ENCODE measurements around the gene VAT1. TPM values are rescaled to one million over a fixed set of nuclear protein-coding genes. Genes with fewer than 3 reads are reported as not detected.
"Not testable (repeated sequence)": the region's sequence is repeated elsewhere in the genome, so short reads cannot be mapped to it uniquely, and the experiment has no call there.

VAT1 gene
- total RNA-seq, 1 experiment from 2014 or later = 181 TPM

GRCh38 chr17:42989726-42990652 is 32.2 kb downstream of the VAT1 start:
- no peak for DNase-seq (ENCODE audit: low read depth)
- in situ Hi-C loops (cut with HindIII; ENCODE audit: low pct_unique_long_range_greater_than_20kb, low sequenced_read_pairs) = no loop called here

DNA sequence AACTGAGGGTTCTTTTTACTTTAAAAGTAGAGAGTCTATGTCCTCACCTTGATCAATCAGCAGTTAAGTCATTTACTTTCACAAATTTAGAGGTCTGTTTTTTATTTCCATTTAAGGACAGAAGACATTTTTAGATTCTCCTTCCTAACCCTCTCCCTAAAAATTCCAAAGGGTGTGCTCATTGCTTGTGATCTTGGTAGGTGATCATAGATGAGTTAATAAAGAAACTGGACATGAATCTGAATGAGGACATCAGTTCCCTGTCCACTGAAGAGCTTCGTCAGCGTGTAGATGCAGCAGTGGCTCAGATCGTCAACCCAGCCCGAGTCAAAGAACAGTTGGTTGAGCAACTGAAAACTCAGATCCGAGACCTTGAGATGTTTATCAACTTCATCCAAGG is 33.0 kb downstream of the VAT1 start:
- DNase-seq (ENCODE audit: low read depth) = no peak
- in situ Hi-C loops (cut with HindIII; ENCODE audit: low pct_unique_long_range_greater_than_20kb, low sequenced_read_pairs) = no loop called here

- in situ Hi-C loops (cut with HindIII; ENCODE audit: low pct_unique_long_range_greater_than_20kb, low sequenced_read_pairs) = no loop called here
- DNase-seq (ENCODE audit: low read depth) = no peak
These were observed 37.0 kb downstream of the VAT1 start for GRCh38 chr17:42985225-42985624.

DNA sequence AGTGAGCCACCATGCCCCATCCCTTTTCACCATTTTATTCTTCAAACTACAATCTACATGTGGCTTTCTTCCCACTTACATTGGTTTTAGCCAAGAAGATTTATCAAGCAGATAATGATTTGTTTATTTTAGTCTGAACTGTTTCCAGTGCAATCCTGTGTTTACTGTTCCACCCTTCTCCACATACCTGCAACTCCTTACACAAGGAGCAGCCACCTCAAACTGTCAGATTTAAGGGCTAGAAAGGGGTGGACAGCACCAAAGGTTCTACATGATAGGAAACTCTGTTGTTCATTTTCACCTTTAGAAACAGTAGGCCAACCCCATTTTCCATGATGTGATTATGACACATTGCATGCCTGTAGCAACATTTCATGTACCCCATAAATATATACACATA is 39.9 kb downstream of the VAT1 start:
- DNase-seq (ENCODE audit: low read depth) = no peak

DNA sequence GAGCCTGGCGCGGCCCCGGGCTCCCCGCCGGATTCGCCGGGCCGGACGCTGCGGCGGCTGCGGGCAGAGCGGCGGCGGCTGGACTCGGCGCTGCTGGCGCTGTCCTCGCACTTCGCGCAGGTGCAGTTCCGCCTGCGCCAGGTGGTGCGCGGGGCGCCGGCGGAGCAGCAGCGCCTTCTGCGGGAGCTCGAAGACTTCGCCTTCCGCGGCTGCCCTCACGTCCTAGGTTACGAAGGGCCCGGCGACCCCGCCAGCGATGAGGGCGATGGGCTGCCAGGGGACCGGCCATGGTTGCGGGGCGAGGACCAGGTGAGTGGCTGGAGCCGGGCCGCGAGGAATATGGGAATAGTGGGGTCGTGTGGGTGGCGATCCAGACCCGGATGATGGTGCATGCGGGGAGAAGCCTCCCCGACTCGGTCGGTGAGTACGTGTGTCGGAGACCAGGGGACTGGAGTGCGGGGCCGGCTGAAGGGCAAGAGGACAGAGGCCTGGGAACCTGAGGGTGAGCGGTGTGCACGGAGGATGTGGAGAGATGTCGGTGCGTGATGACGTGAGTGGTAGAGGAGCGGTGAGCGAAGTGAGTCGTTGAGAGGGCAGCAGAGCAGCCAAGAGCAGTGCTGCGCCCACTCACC is 41.3 kb downstream of the VAT1 start:
- DNase-seq (ENCODE audit: low read depth) = peak; percentile 49
- in situ Hi-C loops (cut with HindIII; ENCODE audit: low pct_unique_long_range_greater_than_20kb, low sequenced_read_pairs) = no loop called here

More for the DNA sequence above, 39.9 kb downstream of the VAT1 start:
- in situ Hi-C loops (cut with HindIII; ENCODE audit: low pct_unique_long_range_greater_than_20kb, low sequenced_read_pairs) = no loop called here

DNA sequence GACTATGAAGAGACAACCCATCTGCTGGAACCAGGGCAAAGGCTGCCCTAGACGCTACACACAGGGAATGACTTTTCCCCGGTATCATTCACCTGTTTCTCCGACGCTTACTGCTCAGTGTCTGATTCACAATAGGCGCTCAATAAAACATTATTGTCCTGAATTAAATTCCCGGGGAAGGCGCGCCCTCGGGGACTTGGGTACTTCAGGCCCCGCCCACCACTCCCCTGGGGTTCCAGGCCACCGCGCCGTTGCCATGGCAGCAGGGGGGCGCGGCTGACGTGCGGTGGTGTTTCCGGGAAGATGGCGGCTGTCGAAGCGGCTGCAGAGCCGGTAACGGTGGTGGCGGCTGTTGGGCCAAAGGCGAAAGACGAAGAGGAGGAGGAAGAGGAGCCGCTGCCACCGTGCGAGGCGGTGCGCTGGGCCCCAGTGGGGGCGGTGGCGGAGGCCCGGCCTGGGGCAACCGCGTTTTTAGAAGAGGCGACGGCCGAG is 41.9 kb downstream of the VAT1 start, which contains the start of gene RUNDC1:
RUNDC1 (plus strand) TSS at position 292 of the 492 bp plus-strand sequence; CDS start at position 304, 12 bp downstream.
- DNase-seq (ENCODE audit: low read depth) = peak; percentile 86
- in situ Hi-C loops (cut with HindIII; ENCODE audit: low pct_unique_long_range_greater_than_20kb, low sequenced_read_pairs) = no loop called here

DNA sequence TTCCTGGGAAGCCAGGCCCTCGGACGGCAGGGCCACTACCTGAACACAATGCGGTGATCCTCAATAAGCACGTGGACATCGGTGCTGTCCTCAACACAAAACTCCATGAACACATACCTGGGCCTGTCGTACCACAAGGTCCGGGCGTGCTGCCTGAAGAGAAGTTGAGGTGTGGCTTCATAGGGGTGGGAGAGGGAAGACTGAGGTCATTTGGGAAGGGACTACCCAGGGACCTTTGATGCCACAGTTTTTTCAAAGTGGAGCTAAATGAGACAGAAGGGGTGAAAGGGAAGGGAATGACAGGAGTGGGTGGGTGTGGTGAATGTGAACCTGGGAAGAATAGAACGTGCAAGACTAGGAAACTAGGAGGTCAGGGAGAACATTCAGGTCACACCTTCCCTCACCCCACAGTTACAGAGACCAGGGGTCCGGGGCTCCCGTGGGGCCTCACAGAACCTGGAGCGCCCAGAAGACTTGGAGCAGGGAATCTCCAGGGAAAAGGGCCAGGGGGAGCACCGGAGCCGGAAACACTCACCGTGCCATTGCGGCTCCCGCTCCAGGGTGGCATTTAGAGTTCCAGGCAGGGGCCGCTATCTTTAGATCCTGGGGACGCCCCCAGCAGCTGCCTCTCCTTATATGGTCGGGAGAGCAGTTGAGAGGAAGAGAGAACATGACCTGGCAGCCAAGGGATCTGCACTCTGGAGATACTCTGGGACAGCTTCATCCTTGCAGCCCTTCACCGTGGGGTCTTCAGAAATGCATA is 42.5 kb downstream of the VAT1 start, which contains the start of gene PTGES3L:
PTGES3L (minus strand) TSS at position 570 of the 763 bp plus-strand sequence; CDS start at position 543, 27 bp downstream.
- in situ Hi-C loops (cut with HindIII; ENCODE audit: low pct_unique_long_range_greater_than_20kb, low sequenced_read_pairs) = no loop called here
- no peak for DNase-seq (ENCODE audit: low read depth)

GRCh38 chr17:42975701-42976100 is 46.5 kb downstream of the VAT1 start:
- DNase-seq (ENCODE audit: low read depth); in situ Hi-C loops (cut with HindIII; ENCODE audit: low pct_unique_long_range_greater_than_20kb, low sequenced_read_pairs): not testable (repeated sequence)

- no peak for DNase-seq (ENCODE audit: low read depth)
- in situ Hi-C loops (cut with HindIII; ENCODE audit: low pct_unique_long_range_greater_than_20kb, low sequenced_read_pairs) = no loop called here
These were observed 46.9 kb downstream of the VAT1 start for GRCh38 chr17:42975265-42975664.

DNA sequence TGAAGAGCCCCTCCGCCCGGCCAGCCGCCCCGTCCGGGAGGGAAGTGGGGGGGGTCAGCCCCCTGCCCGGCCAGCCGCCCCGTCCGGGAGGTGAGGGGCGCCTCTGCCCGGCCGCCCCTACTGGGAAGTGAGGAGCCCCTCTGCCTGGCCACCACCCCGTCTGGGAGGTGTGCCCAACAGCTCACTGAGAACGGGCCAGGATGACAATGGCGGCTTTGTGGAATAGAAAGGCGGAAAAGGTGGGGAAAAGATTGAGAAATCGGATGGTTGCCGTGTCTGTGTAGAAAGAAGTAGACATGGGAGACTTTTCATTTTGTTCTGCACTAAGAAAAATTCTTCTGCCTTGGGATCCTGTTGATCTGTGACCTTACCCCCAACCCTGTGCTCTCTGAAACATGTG is 48.9 kb downstream of the VAT1 start:
- in situ Hi-C loops (cut with HindIII; ENCODE audit: low pct_unique_long_range_greater_than_20kb, low sequenced_read_pairs); DNase-seq (ENCODE audit: low read depth): not testable (repeated sequence)

GRCh38 chr17:42971589-42971988 is 50.6 kb downstream of the VAT1 start:
- no peak for DNase-seq (ENCODE audit: low read depth)
- in situ Hi-C loops (cut with HindIII; ENCODE audit: low pct_unique_long_range_greater_than_20kb, low sequenced_read_pairs) = no loop called here

- in situ Hi-C loops (cut with HindIII; ENCODE audit: low pct_unique_long_range_greater_than_20kb, low sequenced_read_pairs) = no loop called here
- DNase-seq (ENCODE audit: low read depth) = peak; percentile 80
These were observed 53.1 kb downstream of the VAT1 start for GRCh38 chr17:42969001-42969581.

DNA sequence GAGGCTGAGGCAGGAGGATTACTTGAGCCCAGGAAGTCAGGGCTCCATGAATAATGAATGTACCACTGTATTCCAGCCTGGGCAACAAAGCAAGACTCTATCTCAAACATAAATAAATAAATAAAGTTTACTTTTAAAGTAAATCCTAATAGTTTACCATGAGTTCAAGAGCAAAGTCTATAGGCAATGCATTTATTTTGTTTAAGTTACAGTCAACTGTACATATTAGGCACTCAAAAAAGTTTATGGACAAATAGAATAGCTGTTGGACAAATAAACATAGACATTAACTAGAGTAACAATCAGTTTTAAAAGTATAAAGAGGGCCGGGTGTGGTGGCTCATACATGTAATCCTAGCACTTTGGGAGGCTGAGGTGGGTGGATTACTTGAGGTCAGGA is 54.3 kb downstream of the VAT1 start:
- DNase-seq (ENCODE audit: low read depth) = no peak
- in situ Hi-C loops (cut with HindIII; ENCODE audit: low pct_unique_long_range_greater_than_20kb, low sequenced_read_pairs) = no loop called here

Other genes with a start within 250 kb of the VAT1 start
- 123 and 179 TPM in 2 replicates for gene VPS25, start 248.9 kb downstream of the VAT1 start, total RNA-seq (2014; rRNA removed; shearing (Covaris generic); ENCODE audit: low replicate concordance)
- gene WNK4, start 241.8 kb downstream of the VAT1 start, total RNA-seq (2014; rRNA removed; shearing (Covaris generic); ENCODE audit: low replicate concordance) = not detected in 2 replicates
- 211 and 246 TPM in 2 replicates for gene COA3, start 223.7 kb downstream of the VAT1 start, total RNA-seq (2014; rRNA removed; shearing (Covaris generic); ENCODE audit: low replicate concordance)
- gene CNTD1, start 223.5 kb downstream of the VAT1 start, total RNA-seq (2014; rRNA removed; shearing (Covaris generic); ENCODE audit: low replicate concordance) = 0.09 TPM in 1 of 2 replicates, not detected in the other
- 107 and 132 TPM in 2 replicates for gene BECN1, start 198.1 kb downstream of the VAT1 start, total RNA-seq (2014; rRNA removed; shearing (Covaris generic); ENCODE audit: low replicate concordance)
- 61.1 and 83.1 TPM in 2 replicates for gene PSME3, start 189.0 kb downstream of the VAT1 start, total RNA-seq (2014; rRNA removed; shearing (Covaris generic); ENCODE audit: low replicate concordance)
- 0.38 TPM in 1 of 2 replicates, not detected in the other for gene AOC2, start 177.8 kb downstream of the VAT1 start, total RNA-seq (2014; rRNA removed; shearing (Covaris generic); ENCODE audit: low replicate concordance)
- 0.17 TPM in 1 of 2 replicates, not detected in the other for gene AOC3, start 171.2 kb downstream of the VAT1 start, total RNA-seq (2014; rRNA removed; shearing (Covaris generic); ENCODE audit: low replicate concordance)
- not detected in 2 replicates for gene G6PC1, start 121.6 kb downstream of the VAT1 start, total RNA-seq (2014; rRNA removed; shearing (Covaris generic); ENCODE audit: low replicate concordance)
- gene AARSD1, start 57.9 kb downstream of the VAT1 start, total RNA-seq (2014; rRNA removed; shearing (Covaris generic); ENCODE audit: low replicate concordance) = 38.8 and 50.3 TPM in 2 replicates
- not detected in 2 replicates for gene PTGES3L, start 42.3 kb downstream of the VAT1 start, total RNA-seq (2014; rRNA removed; shearing (Covaris generic); ENCODE audit: low replicate concordance)
- 8.9 and 9.8 TPM in 2 replicates for gene RUNDC1, start 41.8 kb downstream of the VAT1 start, total RNA-seq (2014; rRNA removed; shearing (Covaris generic); ENCODE audit: low replicate concordance)
- 1,310 and 1,529 TPM in 2 replicates for gene RPL27, start 24.0 kb downstream of the VAT1 start, total RNA-seq (2014; rRNA removed; shearing (Covaris generic); ENCODE audit: low replicate concordance)
- 42.9 and 90.9 TPM in 2 replicates for gene IFI35, start 15.6 kb downstream of the VAT1 start, total RNA-seq (2014; rRNA removed; shearing (Covaris generic); ENCODE audit: low replicate concordance)
- gene RND2, start 2.8 kb upstream of the VAT1 start, total RNA-seq (2014; rRNA removed; shearing (Covaris generic); ENCODE audit: low replicate concordance) = 1.2 TPM in 1 of 2 replicates, not detected in the other
- gene BRCA1, start 103.0 kb upstream of the VAT1 start, total RNA-seq (2014; rRNA removed; shearing (Covaris generic); ENCODE audit: low replicate concordance) = 36.4 and 41.3 TPM in 2 replicates
- 55.0 and 74.3 TPM in 2 replicates for gene NBR1, start 148.8 kb upstream of the VAT1 start, total RNA-seq (2014; rRNA removed; shearing (Covaris generic); ENCODE audit: low replicate concordance)
- 6.7 and 8.7 TPM in 2 replicates for gene TMEM106A, start 189.5 kb upstream of the VAT1 start, total RNA-seq (2014; rRNA removed; shearing (Covaris generic); ENCODE audit: low replicate concordance)
- gene CCDC200, start 206.2 kb upstream of the VAT1 start, total RNA-seq (2014; rRNA removed; shearing (Covaris generic); ENCODE audit: low replicate concordance) = not detected in 2 replicates
- not detected in 2 replicates for gene RNU2-1, start 211.6 kb upstream of the VAT1 start, total RNA-seq (2014; rRNA removed; shearing (Covaris generic); ENCODE audit: low replicate concordance)

Measured in Caki2 (cell line).